GM18858 (cell line): Measurements from ENCODE around the gene GOLM1.
"Not testable (repeated sequence)": the region's sequence is repeated elsewhere in the genome, so short reads cannot be mapped to it uniquely, and the experiment has no call there.

Experiments used
- ATAC-seq: cut with Tn5 transposase; IDR thresholded peaks from one replicate; pipeline ENCODE4 v1.9.1; 2021; ENCODE audit not compliant: unreplicated experiment

Gene GOLM1

DNA sequence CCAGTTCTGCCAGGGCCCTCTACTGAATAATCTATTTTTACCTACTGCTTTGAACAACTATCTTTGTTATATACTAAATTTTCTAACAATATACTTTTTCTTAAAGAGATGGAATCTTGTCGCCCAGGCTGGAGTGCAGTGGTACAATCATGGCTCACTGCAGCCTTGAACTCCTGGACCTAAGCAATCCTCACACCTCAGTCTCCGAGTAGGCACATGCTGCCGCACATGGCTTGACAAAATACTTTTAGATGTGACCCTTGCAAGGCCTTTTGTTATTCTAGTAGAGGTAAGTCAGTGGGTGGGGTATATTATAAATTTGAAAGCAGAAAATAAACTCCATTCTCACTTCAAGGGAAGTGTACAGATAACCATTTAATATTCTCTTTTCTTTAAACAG, 7.9 kb downstream of the GOLM1 start:
- ATAC-seq: no peak

DNA sequence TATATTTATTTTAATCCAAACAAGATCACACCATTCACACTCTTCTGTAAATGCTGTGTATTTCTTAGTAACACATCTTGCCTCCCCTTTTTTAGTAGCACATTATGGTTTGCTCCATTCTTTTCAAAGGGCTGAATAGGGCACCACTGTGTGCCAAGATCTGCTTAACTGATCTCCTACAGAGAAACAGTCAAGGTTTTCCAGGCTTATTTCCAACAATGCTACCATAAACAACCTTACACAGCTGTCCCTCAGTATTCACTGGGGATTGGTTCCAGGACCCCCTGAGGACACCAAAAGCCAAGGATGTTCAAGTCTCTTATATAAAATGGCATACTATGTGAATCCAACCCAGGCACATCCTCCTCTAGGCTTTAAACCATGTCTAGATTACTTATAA, 16.5 kb downstream of the GOLM1 start:
- no peak for ATAC-seq

DNA sequence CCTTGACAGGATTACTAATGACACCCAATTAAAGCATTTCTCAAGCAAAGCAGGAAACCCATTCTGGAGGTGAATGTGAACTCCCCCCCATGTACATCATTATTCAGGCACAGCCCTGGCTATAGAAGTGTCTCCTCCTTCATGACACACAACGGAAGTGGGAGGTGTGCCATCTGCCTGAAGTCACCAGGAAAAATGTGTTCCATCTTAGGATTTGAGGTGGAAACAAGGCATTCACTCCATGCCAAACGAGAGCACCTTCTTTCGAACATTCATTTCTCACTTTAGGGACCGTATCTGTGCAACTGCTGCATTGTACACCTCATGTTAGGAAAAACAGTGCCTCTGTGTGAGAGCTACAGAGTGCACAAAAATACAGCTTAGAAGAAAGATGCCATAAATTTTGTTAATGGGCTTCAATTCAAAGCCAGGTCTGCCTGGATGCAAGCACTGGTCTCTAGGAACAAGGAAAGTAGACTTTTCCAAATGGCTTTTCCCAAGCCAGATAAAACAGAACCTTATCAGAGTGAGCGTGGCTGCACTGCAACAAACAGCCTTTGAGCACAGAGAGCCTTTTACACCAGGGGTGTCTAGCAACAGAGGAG, 19.4 kb downstream of the GOLM1 start:
- no peak for ATAC-seq

DNA sequence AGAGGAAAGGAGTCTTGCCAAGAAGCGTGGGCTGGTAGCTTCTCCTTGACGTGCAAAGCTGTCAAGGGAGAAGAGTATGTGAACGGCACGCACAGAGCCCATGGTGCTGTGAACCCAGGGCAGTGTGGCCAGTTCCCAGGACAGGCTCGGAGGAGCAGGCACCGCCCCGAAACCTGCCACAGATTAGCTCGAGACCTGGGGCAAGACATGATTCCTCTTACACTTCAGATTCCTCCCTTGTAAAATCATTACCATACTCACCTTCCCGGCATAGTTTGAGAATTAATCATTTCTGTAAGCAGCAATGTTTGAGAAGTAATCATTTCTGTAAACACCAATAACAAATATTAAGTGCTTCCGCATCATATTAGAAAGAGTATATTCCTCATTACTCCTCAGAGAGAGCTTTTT, 19.9 kb downstream of the GOLM1 start:
- no peak for ATAC-seq

DNA sequence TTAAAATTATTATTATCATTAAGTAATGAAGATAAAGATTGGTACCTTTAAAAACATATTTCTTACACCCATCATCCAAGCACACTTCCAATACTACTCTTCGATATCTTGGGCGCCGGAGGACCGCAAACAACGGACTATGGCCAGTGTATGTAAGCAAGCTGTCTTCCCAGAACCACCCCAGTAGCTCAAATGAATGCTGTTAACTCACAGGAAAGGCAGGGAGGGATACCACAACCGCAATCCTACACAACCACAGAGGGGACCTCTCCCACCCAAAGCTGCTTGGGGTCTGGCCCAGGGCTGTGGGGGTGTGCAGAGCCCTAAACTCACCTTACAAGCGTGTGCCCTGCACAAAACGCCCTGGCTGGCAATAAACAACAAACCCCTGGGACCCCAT, 20.6 kb downstream of the GOLM1 start:
- no peak for ATAC-seq

DNA sequence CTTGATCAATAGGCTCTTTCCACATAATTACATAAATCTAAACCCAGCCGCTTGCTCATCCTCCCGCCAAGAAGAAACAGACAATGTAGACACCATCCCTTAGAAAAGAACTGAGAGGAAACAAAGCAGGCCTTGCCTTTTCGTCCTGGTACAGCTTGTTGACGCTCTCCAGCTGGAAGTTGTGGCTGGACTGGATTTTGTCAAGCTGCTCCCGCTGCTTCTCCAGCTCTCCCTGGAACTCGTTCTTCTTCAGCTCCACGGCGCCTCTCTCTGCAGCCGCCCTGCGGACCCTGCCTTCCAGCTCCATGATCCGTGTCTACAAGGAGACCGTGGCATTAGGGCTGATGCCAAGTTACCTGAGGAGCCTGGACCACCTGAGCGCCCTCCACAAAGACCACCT, 22.1 kb downstream of the GOLM1 start:
- ATAC-seq: no peak

DNA sequence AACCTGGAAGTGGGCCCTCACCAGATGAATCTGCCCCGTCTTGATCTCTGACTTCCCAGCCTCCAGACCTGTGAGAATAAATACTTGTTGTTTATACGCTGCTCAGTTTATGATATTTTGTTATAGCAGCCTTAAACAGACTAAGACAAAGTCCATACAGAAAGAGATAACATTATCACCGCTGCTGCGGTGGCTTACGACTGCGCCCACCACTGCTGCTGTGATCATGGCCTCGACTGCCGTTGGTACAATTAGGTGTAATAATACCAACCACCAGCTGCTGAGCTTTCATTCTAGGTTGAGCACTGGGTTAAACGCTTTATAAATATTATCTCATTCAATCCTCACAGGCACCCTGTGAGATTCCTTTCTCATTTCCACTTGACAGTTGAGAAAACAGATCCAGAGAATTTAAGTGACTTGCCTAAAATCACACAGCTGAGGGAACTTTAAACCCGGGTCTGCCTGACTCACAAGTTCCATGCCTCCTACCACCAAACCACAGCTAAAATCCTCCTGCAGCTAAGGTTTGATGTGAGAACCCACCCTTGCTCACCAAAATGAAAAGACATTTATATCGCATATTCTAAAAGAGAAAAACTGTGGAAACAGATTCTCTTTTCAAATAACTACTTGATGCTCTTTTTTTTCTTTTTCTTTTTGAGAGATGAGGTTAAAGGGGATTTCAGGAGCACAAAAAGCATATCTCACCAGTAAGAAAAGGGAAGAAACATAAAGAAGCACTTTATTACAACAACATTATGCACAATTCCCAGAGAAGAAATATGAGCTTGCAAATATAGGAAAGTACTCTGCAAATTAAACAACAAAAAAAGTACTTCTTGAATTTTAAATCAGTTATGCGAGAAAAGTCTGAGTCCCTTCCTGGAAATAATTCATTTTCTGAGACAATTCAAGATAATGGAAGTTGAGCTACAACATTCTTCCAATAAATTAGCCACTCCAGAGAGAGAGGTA, 23.9 kb downstream of the GOLM1 start:
- ATAC-seq: no peak

DNA sequence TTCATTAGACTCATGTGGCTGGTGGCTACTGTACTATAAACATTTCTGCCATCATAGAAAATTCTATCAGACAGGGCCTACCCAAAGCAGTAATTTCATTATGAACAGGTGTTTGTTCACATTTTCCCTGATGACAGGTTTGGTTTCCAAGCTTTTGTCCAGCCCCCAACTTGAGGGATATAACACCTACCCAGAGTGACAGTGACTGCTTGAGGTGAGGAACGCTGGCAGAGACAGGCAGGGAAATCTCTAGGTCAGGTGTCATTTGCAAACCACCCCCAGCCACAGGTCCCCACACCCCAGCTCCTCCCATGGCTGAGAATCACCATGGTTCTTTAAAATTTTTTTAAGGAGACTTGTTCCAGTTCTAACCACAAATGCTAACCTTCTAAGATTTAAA, 25.5 kb downstream of the GOLM1 start:
- ATAC-seq: no peak

DNA sequence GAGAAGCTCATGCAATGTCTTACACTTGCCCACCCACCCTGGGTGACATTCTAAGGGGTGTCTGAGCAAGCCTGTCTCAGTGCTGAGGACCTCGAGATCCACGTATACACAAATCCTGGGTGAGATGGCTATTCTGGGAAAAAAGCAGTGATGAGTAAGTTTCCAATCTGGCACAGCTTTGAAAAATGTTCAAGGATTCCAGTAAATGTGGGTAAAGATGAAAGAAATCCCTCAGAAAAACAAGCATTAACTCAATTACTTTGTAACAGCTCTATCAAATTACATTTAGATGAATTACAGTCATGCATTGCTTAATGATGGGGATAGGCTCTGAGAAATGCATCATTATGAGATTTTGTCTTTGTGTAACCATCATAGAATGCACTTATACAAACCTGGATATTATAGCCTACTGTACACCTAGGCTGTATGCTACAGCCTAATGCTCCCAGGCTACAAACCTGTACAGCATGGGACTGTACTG, 26.9 kb downstream of the GOLM1 start:
- no peak for ATAC-seq

DNA sequence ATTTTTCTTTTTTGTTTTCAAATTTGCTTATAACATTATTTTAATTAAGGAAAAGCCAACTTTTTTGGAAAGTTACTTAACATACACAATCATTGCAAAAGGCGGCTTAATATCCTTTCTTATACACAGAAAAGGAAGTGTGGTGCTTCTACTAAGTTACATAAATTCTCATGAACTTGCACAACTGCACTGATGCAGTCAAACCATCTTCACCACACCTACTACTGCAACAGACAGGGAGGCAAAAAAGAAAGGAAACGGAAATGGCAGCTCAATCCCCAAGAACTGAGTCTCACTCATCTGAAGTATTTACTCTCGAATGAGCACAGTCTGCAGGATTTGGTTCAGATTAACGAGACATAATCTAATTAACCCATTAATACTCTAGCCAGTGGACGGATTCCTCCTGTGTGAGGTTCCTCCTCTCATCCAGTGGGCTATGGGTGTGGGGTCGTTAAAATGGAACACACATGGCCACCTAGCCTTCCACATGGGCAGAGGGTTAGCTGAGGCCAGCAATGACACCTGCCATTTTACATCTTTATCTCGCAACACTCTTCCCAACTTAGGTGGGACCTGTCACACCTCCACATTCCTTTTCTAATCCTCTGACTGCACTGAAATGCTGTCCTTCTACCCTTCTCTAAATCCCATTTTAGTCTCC, 30.0 kb downstream of the GOLM1 start:
- no peak for ATAC-seq

DNA sequence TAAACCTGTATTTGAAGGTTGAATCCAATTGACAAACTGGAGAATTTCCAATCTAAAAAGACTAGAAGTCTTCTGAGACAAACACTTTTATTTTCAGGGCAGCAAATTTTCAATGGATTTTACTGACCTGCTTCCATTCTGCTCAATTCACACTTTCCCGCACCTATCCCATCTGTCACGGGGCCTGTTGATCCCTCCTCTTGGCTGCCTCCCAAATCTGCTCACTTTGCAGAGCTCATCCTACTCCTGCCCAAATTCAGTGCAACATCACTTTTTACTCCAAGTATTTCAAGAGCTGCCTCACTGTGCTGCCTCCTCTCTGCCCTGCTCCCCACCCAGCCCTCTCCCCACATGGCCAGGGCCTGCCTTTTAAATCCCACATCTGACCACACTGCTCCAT, 35.1 kb downstream of the GOLM1 start:
- ATAC-seq: no peak

DNA sequence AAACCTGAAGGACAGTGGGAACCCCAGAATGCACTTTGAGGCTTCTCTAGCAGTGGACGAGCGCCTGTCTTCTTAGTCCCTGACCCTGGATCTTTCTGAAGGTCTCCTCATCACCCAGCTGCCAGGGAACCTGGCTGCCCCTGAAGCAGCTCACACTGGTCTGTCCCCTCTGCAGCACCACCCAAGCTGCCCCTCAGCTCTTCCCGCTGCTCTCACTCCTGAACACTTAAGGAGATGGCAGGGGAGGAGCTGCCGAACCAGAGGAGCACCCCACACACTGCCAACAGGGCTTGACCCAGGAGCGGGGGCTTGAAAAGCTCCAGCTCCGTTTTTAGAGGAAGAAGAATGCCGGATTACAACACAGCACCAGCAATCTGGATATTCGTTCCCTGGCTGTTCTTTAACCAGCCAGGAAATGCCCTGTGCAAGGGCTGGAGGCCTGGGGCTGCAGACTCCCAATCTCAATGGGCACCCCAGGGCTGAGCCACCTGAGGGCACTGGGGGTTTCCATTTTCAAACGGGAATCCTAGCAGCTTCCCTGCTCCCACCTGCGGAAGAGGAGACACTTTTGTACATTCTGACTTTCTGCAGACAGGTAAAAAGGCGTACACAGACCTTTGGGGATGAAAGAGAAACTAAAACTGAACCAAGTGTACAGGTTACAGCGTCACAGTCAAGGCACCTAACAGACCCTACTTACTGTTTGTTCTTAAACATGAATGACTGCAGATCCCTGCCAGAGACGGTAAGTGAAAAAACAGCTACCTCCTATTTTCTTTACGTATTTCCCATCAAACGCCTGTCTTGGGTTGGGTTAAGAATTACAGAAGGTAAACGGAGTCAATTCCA, 36.3 kb downstream of the GOLM1 start:
- ATAC-seq: no peak

DNA sequence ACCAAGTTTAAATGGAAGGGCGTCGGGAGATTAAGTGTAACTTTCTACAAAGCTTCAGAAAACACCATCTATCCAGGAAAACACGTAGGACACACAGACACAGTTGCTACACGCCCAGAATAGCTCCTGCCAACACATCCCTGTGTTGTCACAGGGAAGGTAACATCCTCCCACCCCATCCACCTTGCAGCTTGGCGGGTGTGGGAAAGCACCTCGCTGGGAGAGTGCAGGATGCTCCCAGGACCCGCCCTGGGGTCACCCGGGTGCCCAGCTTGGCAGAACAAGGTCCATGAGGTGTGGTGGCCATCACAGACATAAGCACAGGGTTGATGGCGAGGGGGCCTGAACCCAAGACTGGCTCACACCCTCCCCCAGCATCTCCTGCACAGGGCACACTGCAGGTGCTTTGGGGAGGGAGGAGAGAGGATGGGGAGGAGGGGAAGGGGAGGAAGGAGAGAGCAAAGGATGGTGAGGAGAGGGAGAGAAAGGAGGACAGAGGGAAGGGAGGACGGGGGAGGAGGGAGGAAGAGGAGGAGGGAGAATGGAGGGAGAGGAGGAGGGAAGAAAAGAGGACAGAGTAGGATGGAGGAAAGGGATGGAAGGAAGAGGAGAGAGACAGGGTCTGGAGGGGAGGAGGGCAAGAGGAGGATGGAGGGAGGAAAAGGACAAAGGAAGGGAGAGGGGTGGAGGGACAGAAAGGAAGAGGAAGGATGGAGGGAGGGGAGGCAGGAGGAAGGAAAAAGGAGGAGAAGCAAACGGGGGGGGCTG, 37.2 kb downstream of the GOLM1 start:
- ATAC-seq: no peak

DNA sequence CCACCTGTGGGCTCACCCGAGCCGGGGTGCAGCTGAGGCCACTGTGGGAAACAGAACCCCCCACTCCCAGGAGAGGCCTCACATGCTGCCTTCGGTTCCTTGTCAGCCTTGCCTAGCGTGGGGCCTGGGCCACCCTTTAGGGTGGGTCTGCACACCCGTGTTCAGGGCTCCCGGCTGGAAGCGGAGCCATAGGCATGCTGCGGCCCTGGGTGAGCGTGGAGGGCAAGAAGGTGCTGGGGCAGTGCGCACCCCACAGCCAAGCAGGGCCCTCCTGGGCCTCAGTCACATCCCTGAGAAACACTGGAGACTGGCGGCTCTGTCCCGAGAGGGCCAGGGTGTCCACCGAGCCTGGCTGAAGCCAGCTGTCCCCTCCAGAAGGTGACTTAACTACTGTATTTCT, 41.9 kb downstream of the GOLM1 start:
- no peak for ATAC-seq

DNA sequence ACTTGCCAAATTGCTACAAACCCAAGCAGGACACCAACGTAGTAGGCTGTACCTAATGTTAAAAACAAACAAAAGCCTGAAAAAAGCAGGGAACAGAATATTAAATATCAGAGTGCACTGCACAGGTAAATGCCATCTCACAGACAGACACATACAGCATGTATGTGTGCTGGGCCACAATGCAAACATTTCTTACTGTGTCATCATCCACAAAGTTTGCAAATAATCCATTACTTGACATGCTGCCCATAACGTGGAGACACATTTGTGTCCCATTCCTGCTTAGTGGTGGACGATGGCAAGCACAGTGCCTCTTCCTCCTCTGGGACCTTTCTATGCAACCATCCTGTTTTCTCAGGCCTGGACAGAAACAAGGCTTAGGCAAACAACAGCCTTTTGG, 44.7 kb downstream of the GOLM1 start:
- no peak for ATAC-seq

DNA sequence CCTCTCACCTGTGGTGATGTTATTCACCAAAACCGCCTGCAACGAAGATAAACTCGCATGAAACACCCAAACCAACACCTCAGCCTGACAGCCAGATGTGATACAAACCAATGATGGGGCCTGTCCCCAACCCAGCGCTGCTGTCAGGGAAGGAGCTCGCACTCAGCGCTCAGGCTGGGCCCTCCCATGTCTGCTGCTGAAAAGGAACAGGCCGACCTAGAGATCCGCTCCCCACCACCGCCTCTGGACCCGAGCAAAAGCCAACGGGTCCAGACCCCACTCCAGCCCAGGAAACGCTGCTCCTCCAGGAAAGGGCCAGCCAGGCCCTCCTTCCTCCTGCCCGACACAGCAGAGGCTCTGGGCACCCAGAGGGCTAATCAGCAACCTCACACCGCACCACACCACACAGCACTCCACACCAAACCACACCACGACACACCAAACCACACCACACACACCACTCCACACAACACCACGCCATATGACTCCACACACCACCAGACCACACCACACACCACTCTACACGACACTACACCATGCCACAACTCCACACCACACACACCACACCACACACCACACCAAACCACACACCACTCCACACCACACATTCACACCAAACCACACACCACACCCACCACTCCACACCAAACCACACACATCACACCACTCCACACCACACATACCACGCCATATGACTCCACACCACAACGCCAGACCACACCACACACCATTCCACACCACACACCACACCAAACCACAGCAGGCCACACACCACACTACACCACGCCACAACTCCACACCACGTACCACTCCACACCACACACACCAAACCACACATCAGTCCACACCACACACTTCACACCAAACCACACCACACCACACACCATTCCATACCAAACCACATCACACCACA, 46.5 kb downstream of the GOLM1 start:
- ATAC-seq: no peak

DNA sequence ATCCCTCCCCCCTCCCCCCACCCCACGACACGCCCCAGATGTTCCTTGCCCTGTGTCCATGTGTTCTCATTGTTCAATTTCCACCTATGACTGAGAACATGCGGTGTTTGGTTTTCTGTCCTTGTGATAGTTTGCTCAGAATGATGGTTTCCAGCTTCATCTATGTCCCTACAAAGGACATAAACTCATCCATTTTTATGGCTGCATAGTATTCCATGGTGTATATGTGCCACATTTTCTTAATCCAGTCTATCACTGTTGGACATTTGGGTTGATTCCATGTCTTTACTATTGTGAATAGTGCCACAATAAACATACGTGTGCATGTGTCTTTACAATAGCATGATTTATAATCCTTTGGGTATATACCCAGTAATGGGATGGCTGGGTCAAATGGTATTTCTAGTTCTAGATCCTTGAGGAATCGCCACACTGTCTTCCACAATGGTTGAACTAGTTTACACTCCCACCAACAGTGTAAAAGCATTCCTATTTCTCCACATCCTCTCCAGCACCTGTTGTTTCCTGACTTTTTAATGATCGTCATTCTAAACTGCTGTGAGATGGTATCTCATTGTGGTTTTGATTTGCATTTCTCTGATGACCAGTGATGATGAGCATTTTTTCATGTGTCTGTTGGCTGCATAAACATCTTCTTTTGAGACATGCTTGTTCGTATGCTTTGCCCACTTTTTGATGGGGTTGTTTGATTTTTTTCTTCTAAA, 51.2 kb downstream of the GOLM1 start:
- not testable (repeated sequence) for ATAC-seq

DNA sequence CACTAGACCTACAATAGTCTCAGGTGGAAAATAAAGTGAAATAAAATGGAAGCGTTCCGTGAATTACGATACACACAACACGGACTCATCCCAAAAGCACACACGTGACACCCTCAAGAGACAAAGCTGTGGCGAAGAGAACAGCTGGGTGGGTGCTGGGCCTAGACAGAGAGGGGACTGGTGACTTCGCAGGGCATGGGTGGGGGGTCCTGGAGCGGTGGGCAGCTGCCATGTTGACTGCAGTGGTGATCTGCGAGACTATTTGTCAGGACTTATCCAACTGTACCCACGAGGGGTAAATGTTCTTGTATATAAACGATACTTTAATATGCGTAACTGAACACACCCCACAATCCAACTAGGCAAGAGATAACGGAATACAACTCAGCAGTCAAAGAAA, 52.0 kb downstream of the GOLM1 start:
- no peak for ATAC-seq
